ENCODE data around the gene IARS1.

Gene IARS1

GRCh38 chr9:92298036-92298435 lies 4.5 kb upstream of the IARS1 start:
- TF ChIP-seq CTCF (IDR thresholded peaks at IDR 0.05; ENCODE audit: low read depth, low read length, poor library complexity, severe bottlenecking), result no peak
- TF ChIP-seq EZH2phosphoT487 (IDR thresholded peaks at IDR 0.05; ENCODE audit: borderline replicate concordance, low read length), result no peak
- H3K4me1 ChIP-seq (ENCODE audit: control insufficient read depth, low read length), result peaks cover 64% of the 10 kb centered on the region
- H3K9me3 ChIP-seq (ENCODE audit: control insufficient read depth, insufficient read depth, low read length), result no peaks in the 10 kb centered on the region
- H3K4me3 ChIP-seq (ENCODE audit: low read length), result no peak overlapping the region
- H3K9me2 ChIP-seq (replicated peaks; ENCODE audit: control insufficient read depth, low read length), result no peaks in the 10 kb centered on the region
- H3K27ac ChIP-seq (ENCODE audit: low read depth, low read length), result no peak overlapping the region
- no peaks in the 10 kb centered on the region for H3K27me3 ChIP-seq (ENCODE audit: control insufficient read depth, low read length)
- H4K20me1 ChIP-seq (ENCODE audit: control insufficient read depth, insufficient read depth, low read depth, low read length), result no peaks in the 10 kb centered on the region
- peaks cover 40% of the 10 kb centered on the region for H3F3A ChIP-seq (ENCODE audit: control insufficient read depth, insufficient read depth)
- peaks cover 82% of the 10 kb centered on the region for H3K36me3 ChIP-seq (ENCODE audit: control insufficient read depth, low read length)
- H3K79me2 ChIP-seq (ENCODE audit: control insufficient read depth, low read length), result peaks cover 30% of the 10 kb centered on the region
- H3K4me2 ChIP-seq (ENCODE audit: low read length), result no peak overlapping the region

DNA sequence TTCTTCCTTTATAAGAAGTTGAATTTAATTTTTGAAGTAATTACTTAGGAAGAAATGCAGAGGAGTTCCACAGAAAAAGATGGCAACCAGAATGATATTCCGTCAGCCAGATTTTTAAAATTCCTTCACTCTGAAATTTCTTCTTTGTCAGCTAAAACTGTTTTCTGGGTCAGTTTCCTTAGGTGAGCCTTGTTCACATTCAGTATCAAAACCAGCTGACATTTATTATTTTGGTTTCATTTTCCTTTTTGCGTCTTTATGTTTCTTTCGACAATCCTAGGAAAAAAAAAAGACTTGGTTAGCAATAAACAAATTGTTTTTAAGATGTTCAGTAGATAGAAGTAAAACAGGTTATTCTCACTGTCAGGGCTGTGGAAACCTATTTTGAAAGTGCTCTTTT lies 4.1 kb upstream of the IARS1 start:
- Histone ChIP-seq H3K79me2 (ENCODE audit: control insufficient read depth, low read length) (peaks cover 34% of the 10 kb centered on the region), H3K9me2 (replicated peaks; ENCODE audit: control insufficient read depth, low read length) (no peaks in the 10 kb centered on the region), H3K4me1 (ENCODE audit: control insufficient read depth, low read length) (peaks cover 64% of the 10 kb centered on the region), H3K27ac (ENCODE audit: low read depth, low read length) (no peak overlapping the region), H3K36me3 (ENCODE audit: control insufficient read depth, low read length) (peaks cover 82% of the 10 kb centered on the region), H3F3A (ENCODE audit: control insufficient read depth, insufficient read depth) (peaks cover 40% of the 10 kb centered on the region), H3K9me3 (ENCODE audit: control insufficient read depth, insufficient read depth, low read length) (no peaks in the 10 kb centered on the region), H3K27me3 (ENCODE audit: control insufficient read depth, low read length) (no peaks in the 10 kb centered on the region), H4K20me1 (ENCODE audit: control insufficient read depth, insufficient read depth, low read depth, low read length) (no peaks in the 10 kb centered on the region), H3K4me2 (ENCODE audit: low read length) (no peak overlapping the region), H3K4me3 (ENCODE audit: low read length) (no peak overlapping the region)
- no peak for TF ChIP-seq EZH2phosphoT487 (IDR thresholded peaks at IDR 0.05; ENCODE audit: borderline replicate concordance, low read length)
- TF ChIP-seq CTCF (IDR thresholded peaks at IDR 0.05; ENCODE audit: low read depth, low read length, poor library complexity, severe bottlenecking), result no peak

DNA sequence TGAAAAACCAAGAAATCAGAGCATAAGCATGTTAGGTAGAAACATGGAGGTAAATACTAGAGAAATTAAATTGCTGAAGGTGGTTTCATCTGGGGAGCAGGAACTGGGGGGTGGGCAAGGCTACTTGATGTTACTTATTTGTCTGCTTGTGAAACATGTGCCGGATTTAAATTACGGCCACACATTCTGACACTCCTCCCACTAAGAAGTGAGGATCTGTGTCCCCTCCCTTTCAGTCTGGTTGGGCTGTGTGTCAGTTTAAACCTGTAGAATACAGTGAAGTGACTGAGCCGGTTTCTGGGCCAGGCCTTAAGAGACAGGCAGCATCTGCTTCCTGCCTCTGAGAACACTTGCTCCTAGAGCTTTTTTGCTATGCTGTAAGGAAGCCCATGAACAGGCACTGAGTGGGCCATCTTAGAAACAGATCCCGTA lies 2.3 kb upstream of the IARS1 start:
- TF ChIP-seq CTCF (IDR thresholded peaks at IDR 0.05; ENCODE audit: low read depth, low read length, poor library complexity, severe bottlenecking) (no peak), EZH2phosphoT487 (IDR thresholded peaks at IDR 0.05; ENCODE audit: borderline replicate concordance, low read length) (no peak)
- peaks cover 37% of the 10 kb centered on the region for H3F3A ChIP-seq (ENCODE audit: control insufficient read depth, insufficient read depth)
- peaks cover 74% of the 10 kb centered on the region for H3K4me1 ChIP-seq (ENCODE audit: control insufficient read depth, low read length)
- H3K36me3 ChIP-seq (ENCODE audit: control insufficient read depth, low read length), result peaks cover 82% of the 10 kb centered on the region
- peak overlapping the region; percentile 88 for H3K27ac ChIP-seq (ENCODE audit: low read depth, low read length)
- no peaks in the 10 kb centered on the region for H3K9me2 ChIP-seq (replicated peaks; ENCODE audit: control insufficient read depth, low read length)
- no peaks in the 10 kb centered on the region for H3K27me3 ChIP-seq (ENCODE audit: control insufficient read depth, low read length)
- H4K20me1 ChIP-seq (ENCODE audit: control insufficient read depth, insufficient read depth, low read depth, low read length), result peaks cover 5% of the 10 kb centered on the region; the same call in 1 of the 2 replicates
- H3K4me3 ChIP-seq (ENCODE audit: low read length), result peak overlapping the region; percentile 80
- no peaks in the 10 kb centered on the region for H3K9me3 ChIP-seq (ENCODE audit: control insufficient read depth, insufficient read depth, low read length)
- H3K4me2 ChIP-seq (ENCODE audit: low read length), result peak overlapping the region; percentile 83
- H3K79me2 ChIP-seq (ENCODE audit: control insufficient read depth, low read length), result peaks cover 52% of the 10 kb centered on the region

All from DOHH2 (cell line).